HG03025 (cell line): Measurements from ENCODE around the gene HCAR1.
"Not testable (repeated sequence)": the region's sequence is repeated elsewhere in the genome, so short reads cannot be mapped to it uniquely, and the experiment has no call there.

Experiments
- ATAC-seq: cut with Tn5 transposase; IDR thresholded peaks from one replicate; pipeline ENCODE4 v1.9.1; 2021; ENCODE audit warnings: mild to moderate bottlenecking, moderate library complexity; ENCODE audit not compliant: unreplicated experiment, low FRiP score

Gene HCAR1, protein sequence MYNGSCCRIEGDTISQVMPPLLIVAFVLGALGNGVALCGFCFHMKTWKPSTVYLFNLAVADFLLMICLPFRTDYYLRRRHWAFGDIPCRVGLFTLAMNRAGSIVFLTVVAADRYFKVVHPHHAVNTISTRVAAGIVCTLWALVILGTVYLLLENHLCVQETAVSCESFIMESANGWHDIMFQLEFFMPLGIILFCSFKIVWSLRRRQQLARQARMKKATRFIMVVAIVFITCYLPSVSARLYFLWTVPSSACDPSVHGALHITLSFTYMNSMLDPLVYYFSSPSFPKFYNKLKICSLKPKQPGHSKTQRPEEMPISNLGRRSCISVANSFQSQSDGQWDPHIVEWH

GRCh38 chr12:122730215-122731014 is at the start of gene HCAR1:
Gene HCAR1, minus strand, starts transcription at chr12:122730844. Its CDS starts 505 bp downstream, at chr12:122730339.
- ATAC-seq = no peak

- ATAC-seq = no peak
Observed at GRCh38 chr12:122757568-122757967, 26.9 kb upstream of the HCAR1 start.

DNA sequence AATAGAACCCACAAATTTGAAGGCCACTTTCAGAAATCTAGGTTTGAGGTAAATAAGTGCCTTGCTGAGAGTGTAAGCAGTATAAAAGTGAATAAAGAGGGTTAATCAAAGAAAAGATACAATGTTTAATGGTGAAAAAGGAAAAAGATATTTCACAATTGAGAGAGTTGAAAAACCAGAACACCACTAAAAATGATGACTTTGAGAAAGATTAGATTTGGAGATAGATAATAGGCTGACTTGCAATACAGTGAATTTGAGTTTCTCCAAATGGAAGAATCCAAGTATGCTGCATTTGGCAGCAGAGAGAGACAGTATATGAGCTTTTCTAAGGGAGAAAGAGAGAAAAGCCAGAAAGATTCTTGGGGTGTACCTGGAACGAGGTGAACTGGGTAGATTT is 24.1 kb upstream of the HCAR1 start:
- ATAC-seq = no peak

DNA sequence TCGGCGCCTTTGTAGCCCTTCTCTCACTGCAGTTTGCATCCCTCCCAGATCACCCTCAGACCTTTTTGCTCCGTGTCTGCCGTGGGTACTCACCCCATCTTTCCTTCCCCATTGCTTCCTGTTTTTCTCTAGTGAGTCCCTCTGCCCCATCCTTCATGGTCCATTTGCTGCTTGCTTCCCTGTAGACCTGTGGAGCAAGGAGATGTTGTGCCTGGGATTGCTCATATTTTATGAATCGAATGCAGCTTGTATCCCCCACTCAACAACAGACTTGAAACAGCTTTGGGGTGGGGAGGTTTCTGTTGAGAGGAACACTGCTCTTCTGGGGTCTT is 22.6 kb upstream of the HCAR1 start:
- no peak for ATAC-seq

DNA sequence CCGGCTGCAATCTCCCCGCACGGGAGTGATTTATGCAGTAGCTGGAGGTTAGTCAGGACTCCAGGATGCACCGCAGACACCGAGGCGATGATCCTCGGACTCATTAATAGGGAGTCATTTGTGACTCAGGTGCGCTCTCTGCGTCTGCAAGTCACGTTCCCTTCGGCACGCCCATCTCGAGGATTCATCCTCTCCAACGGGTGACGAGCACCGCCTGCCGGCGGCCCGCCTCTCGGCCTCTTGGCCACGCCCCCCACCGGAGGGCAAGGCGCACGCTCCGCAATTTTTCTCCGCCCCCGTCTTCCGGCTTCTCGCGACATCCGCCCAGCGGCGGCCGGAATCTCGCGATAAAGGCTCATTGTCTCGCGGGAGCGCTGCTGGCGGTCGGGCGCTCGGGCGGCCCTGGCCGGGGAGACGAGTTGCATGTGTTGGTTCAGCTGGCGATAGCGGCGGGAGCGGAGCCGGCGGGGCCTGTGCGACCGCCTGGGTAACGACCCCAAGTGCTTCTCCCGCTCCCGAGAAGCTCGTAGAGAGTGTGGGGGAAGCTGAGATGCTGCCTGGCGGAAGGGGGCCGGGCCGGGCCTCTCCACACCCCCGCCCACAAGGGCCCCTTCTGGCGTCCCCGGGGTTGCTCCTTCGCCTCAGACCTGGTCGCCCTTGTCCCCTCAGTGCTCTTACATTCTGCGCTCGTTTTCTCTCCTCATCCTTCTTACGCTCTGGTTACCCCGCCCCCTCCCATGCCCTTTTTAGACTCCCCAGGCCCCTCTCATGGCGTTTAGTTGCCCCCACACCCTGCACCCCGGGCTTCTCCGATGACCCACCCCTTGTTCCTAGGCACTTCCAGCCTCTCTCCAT is 22.0 kb upstream of the HCAR1 start, which contains the start of gene DENR:
TSS of gene DENR (plus strand) at position 361 of the 855 bp plus-strand sequence. CDS start 878 bp downstream, outside the sequence.
- ATAC-seq = peak; percentile 83

- ATAC-seq = not testable (repeated sequence)
Observed at GRCh38 chr12:122750781-122751515, 20.3 kb upstream of the HCAR1 start.

DNA sequence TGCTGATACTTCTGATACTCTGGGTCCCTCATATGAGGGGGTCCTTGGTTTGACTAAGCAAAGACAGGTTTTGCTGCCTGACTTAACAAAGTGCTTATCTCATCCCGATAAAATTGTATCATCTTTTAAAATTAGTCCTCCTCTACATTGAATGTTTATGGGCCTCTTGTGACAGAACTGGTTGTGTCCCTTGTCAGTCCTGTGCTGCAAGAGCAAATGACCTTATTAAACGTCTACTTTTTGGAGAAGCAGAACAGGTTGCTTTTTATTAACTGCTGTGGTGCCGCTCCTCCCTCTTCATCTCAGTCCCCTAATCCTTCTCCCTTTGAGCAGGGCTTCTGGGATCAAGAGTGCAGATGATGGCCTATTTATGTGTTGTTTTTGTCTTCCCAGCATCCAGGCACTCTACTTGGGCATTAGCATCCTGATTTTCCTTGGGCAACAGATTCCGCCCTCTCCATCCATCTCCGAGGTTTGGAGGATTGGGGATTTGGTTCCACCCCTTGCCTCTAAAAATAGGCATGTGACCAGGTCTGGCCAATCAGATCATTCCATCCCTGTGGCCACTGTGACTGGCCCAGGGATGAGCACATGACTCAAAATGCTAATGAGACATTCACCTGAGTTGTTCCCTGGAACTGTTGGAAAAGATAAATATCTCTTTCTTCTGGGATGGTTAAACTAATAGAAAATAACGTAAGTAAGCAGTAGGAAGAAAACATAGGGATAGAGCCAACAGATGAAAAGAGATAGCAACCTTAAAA is 19.1 kb upstream of the HCAR1 start:
- ATAC-seq = no peak

GRCh38 chr12:122747224-122748135 is 16.8 kb upstream of the HCAR1 start:
- ATAC-seq = no peak

DNA sequence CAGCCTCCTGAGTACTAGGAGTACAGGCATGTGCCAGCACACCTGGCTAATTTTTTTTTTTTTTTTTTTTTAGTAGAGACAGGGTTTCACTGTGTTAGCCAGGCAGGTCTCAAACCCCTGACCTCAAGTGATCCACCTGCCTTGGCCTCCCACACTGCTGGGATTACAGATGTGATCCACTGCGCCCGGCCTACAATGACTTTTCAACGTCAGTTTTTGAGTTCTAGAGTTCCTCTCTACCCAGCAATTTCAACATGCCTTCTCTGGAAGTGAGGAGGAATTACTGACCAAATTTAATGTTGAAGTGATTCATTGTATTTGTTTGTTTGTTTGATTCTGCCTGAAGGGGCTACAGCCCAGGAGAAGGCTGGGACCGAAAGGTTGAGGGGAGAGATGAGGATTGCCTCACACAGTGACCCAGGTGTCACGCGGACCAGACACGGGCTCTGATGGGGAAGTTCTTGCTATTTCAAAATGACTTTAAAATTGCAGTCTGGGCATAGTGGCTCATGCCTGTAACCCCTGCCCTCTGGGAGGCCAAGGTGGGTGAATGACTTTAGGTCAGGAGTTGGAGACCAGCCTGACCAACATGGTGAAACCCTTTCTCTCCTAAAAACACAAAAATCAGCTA is 13.4 kb upstream of the HCAR1 start:
- ATAC-seq = no peak

DNA sequence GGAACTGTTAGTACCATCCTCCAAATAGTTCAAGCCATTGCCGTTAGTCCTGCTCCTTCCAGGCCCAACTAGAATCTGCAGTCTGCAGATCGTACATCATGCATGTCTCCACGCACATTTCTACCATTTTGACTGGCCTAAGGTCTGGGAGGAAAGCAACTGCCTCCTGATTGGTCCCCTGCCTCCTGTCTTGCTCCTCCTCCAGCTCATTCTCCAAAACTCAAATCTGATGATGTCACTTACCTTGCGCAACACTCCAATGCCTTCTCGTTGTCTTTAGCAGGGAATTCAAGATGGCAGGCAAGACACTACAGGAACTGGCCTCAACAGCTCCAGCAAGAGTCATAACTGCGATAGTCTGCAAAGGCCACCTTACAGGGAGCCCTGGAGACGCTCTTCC is 9.7 kb upstream of the HCAR1 start:
- ATAC-seq = no peak

- no peak for ATAC-seq
Observed at GRCh38 chr12:122738571-122738970, 7.9 kb upstream of the HCAR1 start.

DNA sequence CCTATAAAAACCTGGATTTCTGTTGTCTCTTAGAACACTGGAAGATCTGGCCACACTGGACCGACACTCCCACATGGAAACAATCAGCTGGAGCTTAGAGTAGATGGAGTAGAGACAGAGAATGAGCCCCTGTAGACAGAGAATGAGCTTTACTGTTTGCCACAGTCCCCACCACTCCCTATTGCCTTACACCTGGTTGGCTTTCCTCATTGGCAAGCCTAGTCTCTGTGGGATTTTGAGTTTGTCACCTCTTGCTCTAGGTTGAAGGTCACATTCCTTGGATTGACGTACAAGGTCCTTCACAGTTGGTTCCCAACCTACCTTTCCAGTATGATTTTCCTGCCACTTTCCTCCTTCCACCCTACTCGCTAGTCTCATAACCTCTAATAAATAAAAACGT is 2.0 kb upstream of the HCAR1 start:
- ATAC-seq = no peak

DNA sequence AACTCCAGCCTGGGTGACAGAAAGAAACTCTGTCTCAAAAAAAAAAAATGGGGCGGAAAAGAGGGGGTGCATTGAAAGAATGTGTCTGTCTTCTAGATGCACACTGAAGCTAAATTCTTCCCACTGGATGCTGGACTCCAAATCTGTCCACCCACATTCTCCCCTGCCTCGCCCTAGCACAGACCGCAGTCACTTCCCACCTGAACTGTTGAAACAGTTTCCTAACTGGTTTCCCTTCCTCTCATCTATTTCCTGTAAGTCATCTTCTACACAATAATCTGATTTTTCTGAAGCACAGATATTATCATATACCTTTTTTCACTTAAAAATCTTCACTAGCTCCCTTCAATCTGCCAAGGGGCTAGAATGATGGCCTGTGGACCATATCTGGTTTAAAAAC is 1.5 kb upstream of the HCAR1 start:
- no peak for ATAC-seq

DNA sequence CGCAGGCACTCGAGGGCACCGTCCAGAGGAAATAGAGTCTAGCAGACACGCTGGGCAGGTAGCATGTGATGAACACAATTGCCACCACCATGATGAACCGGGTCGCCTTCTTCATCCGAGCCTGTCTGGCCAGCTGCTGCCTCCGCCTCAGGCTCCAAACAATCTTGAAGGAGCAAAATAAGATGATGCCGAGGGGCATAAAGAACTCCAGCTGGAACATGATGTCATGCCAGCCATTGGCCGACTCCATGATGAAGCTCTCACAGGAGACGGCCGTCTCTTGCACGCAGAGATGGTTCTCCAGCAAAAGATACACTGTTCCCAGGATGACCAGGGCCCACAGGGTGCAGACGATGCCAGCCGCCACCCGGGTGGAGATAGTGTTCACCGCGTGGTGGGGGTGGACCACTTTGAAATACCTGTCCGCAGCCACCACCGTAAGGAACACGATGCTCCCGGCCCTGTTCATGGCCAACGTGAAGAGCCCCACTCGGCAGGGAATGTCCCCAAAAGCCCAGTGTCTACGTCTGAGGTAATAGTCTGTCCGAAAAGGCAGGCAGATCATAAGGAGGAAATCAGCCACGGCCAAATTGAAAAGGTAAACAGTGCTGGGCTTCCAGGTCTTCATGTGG is 945 bp downstream of the HCAR1 start:
- no peak for ATAC-seq

- no peak for ATAC-seq
Observed at GRCh38 chr12:122726080-122726558, 4.5 kb downstream of the HCAR1 start.

GRCh38 chr12:122725452-122726079 is 5.1 kb downstream of the HCAR1 start:
- no peak for ATAC-seq

DNA sequence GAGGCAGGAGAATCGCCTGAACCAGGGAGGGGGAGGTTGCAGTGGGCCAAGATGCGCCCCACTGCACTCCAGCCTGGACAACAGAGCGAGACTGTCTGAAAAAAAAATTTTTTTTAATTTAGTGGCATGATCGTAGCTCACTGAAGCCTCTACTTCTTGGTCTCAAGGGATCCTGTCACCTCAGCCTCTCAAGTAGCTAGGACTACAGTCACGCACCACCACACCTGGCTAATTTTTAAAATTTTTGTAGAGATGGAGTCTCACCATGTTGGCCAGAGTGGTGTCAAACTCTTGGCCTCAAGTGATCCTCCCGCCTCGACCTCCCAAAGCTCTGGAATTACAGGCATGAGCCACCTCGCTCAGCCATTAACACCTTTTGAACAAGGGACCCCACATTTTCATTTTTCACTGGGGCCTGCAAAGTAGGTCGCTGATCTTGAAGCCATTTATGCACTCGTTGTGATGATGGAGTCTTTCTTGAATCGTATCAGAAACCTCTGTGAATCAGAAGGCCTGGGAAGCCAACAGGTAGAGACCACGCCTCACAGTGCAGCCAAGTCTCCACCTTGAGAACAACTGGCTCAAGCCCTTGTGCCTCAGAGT is 5.9 kb downstream of the HCAR1 start:
- ATAC-seq = no peak
